Activated CD4-positive, CD25-positive, alpha-beta regulatory T cell treated with anti-CD3 and anti-CD28 coated beads, Interleukin-2, amount 50 U/mL, for 16 hours (primary cell): ENCODE results near the gene COX10.
"Not testable (repeated sequence)": the region's sequence is repeated elsewhere in the genome, so short reads cannot be mapped to it uniquely, and the experiment has no call there.

Source experiments
- DNase-seq: peaks from one replicate; pipeline ENCODE4 v3.0.0-alpha.2; 2020; ENCODE audit warnings: low read depth, low spot score

Gene COX10

DNA sequence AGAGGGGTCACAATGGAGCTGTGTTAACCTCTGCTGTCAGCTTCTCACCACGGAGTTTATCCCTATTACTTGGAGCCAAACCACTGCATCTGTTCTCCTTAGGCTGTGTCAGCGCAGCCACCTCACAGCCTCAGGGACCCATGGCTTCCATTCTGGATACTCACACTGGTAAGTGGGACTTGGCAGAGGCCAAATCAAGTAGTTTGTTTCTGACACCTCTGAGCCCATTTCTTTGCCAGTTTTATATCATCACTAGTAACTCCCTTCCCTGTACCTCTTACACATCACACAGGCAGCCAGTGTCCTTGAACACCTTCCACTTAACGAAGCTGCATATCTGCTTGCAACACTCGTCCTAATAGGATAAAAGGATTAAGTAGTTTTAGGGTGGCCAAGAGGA, 108.5 kb downstream of the COX10 start:
- DNase-seq = not testable (repeated sequence)

DNA sequence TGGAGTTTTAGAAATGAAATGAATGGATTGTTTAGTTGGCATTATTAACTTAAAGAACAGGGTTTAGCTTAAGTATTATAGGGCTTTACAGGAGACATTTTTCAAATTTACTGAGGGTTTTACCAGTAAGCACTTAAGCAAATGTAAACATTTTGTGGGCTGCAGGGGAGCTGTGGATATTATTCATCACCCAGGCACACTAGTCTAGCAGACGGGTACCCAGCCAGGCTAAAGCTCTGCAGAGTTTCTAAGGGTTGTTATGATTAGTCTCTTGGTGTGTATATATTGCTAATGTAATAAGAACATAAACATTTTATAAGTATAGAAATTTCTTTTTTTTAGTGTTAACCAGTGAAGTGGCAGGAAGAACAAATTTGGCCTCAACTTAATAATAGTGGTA, 110.6 kb downstream of the COX10 start:
- DNase-seq = not testable (repeated sequence)

DNA sequence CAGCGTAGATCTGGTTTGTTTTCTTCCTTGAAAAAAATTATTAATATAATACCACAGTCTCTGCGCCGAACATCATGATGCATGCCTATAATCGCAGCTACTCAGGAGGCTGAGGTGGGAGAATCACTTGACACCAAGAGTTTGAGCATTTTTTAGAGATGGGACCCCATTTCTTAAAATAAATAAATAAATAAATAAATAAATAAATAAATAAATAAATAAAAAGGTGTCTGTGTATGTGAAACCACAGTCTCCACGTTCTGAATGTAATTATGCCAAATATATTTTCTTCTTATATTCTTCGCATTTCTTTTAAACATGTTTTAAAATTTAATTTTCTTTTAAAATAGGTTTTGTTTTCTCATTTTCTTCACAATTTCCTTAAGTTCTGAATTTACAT, 112.8 kb downstream of the COX10 start:
- not testable (repeated sequence) for DNase-seq

DNA sequence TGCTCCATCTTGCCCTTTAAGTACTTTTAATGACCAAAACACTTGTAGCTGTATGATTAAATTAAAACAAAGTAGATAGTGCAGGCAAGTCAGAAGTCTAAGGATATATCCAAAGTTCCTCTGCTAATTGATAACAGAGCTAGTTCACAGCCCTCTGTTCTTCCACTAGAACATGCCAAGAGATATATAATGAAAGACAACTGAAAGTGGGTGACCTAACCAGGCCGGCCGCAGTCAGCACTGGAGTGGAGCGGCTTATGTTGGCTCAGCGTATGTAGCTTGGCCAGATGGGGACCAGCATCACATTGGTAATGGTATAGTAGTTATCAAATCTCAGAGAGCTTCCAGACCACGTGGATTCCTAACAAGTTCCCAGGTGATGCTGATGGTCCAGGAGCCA, 115.2 kb downstream of the COX10 start:
- not testable (repeated sequence) for DNase-seq

DNA sequence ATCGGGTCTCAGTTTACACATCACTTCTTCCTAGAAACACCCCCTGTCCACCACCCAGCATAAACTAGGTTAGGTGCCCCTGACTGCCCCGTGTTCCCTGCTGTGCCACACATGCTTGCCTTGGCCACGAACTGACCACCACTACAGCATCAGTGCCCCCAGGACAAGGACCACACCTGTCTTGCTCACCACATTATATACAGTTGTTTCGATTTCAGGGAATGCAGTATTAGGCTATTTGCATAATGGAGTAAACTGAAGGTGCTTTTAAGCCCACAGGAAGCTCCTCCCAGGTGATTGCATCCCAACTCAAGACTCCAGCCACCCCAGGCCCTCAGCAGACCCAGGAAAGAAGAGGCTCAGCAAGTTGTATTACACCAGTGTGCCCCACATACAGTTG, 117.1 kb downstream of the COX10 start:
- DNase-seq = not testable (repeated sequence)

DNA sequence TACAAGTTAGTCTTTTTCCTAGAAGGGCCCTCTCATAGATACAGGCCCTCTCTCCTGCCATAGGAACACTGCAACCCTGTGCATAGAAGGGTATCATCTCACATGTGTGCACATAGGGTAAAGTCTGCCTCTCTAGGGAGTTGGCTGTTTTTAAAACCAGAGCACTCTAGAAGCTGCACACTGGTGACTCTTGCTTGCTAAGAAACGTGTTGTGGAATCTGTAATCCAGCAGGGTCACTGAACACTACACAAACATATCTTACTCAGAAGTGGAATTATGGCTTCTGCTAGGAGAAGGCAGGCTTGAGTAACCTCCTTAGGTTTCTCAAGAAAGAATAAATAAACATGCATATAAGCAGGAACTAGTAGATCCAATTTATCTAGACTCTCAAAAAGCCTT, 121.5 kb downstream of the COX10 start:
- not testable (repeated sequence) for DNase-seq

DNA sequence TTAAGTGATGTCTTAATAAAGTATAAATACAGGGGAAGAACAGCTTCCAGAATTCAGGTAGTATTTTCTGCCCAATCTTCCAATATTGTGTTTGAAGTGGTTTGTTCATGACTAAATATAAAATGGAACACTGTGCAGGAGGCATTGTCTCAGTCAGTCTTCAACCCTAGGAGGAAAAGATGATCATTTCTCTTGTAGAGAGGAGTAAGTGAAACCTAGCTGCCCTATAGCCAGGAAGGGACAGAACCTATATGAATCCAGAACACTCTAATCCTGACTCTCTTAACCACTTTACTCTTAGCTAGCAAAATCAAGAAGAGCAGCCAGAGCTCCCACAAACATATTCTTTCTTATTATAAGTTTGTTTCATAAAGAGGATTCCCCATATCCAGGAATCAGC, 122.2 kb downstream of the COX10 start:
- not testable (repeated sequence) for DNase-seq

DNA sequence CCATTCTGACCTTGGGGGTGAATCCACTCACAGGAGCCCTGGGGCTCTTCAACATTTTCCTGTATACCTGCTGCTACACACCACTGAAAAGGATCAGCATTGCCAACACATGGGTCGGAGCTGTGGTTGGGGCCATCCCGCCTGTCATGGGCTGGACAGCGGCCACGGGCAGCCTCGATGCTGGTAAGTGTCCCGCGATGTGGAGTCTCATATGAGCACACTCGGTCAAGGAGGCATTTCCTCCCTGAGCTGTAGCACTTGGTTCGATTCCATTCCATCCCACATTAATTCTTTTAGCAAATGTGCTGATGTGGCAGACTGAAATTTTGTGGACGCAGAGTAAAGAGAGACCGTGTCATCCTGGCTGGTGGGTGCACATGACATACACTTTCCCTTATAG, 122.7 kb downstream of the COX10 start:
- not testable (repeated sequence) for DNase-seq

DNA sequence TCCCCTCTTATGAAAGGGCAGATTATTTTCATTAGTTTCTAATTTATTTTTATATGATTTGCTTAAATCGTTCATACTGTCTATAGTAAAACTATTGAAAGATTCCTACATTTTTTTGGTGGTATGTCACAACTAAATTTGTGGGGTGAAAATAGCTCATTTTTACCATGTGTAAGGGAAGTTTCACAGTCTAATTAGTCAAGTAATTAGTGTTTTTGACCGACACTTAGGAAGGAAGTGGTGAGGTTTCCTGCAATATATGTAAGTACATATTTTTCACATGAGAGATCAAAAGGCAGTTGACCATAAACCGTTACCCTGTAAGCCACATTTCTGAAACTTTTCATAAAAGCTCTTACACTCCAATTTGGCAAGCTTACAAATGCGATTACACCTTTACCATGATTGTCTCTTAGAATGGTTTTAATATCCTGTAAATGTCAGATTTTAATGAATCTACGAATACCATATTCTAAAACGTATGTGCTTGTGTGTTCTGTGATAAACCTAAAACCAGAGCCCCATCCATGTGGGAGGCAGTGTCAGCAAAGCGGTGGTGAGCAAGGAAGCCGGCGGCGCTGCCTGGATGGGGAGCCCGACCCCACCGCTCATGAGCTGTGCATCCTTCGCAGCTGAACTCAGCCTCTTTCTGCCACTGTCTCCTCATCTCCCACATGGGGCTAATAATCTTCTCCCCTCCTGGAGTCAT, 123.5 kb downstream of the COX10 start:
- DNase-seq = not testable (repeated sequence)

DNA sequence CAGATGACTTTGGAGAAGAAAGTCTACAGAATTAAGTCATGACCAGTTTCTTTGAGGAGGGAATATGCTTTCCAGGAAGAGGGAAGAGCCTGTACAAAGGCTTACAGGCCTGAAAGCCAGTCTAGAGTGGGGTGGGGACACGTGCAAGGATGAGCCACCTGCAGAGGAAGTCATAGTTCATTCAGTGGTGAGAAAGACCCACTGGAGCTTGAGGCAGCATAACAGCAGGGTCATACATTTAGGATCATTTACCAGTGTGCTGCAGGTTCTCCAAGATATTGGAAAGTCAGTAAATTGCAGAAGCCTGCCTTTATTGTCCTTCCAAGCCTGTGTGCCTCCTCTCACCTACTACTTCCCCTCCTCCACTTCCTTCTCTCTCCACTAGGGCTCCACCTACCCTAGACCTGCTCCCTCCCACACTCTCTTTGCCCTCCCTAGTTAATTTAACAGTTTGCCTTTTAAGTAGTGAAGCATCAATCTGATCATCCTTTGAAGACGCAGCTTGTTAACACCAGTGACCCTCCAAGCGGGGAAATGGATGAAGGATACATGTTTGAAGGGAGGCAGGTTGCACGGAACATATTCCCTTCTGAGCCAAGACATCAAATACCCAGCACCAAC, 127.2 kb downstream of the COX10 start:
- no peak for DNase-seq

DNA sequence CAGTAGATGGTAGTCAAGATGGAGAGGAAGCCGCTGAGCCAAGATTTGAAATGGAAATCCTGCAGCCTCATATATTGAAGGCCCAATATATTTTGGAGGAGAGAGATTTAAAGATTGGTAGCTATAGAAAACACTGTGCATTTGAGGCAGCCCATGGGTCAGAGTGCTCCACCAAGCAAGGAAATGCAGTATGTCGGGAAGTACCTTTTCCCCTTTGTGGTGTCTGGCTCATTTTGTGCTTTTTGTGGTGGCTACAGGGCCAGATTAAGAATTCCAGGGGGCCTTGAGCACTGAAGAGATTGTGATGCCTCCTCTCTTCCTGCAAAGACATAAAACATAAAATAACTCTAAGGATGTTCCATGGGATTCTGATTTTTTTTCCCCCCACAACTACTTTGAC, 127.8 kb downstream of the COX10 start:
- no peak for DNase-seq

DNA sequence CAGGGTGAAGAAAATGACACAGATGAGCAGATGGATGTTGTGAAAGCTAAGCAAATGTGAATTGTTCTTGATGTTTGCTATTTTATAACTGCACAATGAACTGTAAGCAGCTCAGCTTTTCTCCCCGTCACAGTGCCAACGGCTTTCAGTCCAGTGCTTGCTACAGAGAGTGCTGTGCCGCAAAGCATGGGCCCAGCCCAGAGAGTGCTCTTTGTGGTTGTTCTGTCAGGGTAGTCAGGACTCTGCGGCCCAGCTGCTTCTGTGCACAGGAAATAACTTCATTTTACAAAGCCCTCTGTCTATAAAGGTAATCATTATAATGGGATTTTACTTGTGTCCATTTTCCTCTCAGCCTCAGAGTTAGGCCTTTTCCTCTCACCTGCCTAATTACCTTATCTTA, 128.3 kb downstream of the COX10 start:
- no peak for DNase-seq

DNA sequence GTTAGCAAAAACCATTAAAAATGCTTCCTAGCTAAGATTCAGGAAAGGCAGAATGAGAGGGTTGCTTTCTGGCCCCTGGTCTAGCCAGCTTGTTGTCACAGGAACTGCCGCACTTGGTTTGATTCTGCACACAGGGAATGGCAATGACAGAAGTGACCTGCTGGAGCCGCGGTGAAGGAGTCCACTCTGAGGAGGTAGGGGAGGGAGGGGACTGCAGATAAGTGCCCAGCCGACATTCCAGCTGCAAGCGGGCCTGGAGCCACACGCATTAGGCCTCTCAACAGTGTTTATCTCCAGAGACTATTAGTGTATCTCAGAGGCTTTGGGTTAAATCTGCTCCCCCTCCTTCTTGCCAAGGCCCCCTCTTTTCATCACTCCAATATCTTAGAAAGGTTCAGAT, 128.7 kb downstream of the COX10 start:
- DNase-seq = no peak

DNA sequence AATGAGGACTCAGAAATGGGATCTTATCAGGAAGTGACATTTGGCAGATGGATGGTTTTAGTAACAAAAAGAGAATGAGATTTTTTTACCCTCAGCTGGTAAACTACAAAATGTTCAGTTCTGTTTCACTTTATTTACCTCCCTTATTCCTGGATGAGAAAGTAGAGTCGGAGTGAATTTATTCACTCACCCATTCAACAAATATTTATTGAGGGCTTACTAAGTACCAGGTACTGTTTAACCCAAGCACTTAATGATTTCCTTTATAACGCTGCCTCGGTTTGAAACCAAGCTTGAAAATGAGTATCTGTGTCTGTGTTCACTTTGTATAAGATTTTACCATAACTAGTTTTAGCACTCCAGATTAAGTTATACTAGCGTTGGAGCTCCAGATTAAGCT, 129.3 kb downstream of the COX10 start:
- DNase-seq = no peak

DNA sequence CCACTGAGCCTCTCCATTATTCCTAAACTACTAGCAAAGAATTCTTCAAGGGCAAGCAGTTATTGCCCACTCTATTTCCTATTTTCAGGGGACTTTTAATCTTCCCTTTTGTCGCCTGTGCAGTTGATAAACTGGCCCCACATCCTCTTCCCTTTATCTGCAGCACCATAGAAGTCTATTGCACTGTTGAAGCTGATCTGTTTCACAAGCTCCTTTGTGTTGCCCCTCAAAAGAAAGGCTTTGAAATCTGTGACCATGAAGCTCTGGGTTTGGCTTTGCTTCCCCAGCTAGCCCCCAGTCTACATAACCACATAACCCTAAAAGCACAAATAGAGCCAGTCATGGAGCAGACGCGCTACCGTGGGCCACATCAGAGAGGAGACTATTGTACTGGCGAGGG, 130.3 kb downstream of the COX10 start:
- no peak for DNase-seq

DNA sequence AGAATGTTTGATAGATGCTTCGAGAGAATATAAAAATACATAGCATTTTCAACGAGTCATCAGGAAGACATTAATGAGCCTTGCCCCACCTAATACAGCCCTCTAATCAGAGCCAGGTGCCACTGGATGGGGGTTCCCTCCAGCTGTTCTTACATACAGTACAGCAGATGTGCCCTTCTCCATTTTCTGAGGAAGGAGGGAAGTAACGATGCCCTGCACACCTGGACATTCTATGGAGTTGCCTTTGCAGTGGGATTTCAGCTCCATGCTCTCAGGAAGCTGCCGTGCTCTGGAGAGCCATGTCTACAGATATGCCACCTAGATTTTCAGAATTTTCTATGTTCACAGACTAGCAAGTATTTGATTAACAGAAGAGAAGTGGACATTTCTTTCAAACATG, 131.1 kb downstream of the COX10 start:
- DNase-seq = no peak

DNA sequence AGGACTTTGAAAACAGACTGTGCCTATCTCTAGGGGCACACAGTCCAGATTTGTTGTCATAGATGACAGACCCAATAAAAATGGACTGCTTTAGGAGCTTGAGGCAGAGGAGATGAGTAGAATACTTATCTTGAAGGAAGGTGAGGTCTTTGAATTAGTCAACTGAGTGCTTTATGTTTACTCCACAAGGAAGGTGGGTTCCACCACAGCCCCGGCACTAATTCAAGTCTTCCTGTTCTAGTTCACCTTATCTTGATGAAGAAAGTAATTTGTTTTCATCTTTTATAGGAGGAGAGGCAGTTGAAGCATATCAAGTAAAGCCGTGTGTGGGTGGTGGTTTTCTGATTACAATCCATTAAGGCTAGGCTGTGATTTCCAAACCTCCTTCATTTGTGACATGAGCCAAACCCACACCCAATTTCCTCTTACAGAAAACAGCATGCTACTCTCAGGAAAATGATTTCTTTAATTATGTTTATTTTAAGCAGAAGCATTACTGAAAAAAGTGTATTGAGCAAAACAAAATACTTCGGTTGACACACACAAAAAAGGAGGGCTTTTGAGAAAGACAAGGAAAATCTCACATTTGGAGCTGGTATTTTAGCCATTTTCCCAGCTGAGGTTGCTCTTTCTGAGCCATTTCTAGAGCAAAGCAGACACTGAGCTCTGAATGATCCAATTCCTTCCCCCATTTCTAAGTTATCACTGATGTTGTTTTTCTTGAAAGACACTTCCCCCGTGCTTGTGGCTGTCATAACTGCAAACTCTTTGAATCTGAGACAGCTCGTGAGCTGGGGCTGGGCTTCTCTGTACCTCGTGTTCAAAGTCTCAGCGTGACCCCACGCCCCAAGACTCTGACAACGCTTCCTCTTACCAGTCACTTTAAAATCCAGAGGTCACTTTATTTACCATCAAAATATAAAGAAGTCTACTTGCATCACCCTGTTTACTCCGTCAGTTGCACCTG, 132.0 kb downstream of the COX10 start:
- peak; percentile 41 for DNase-seq

DNA sequence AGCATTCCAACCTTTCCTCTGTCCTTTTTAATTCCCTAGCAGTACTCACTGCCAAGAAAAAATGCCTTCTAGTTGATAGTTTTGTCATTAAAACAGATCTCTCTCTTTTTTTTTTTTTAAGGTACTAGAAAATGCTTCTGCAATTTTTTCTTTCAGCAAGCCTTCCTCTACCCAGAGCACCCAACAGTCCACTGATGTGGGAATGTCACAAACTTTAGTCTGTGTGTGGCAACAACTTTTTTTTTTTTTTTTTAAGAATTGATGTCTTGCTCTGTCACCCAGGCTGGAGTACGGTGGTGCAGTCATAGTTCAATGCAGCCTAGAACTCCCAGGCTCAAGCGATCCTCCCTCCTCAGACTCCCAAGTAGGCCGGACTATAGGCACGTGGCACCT, 132.7 kb downstream of the COX10 start:
- no peak for DNase-seq

DNA sequence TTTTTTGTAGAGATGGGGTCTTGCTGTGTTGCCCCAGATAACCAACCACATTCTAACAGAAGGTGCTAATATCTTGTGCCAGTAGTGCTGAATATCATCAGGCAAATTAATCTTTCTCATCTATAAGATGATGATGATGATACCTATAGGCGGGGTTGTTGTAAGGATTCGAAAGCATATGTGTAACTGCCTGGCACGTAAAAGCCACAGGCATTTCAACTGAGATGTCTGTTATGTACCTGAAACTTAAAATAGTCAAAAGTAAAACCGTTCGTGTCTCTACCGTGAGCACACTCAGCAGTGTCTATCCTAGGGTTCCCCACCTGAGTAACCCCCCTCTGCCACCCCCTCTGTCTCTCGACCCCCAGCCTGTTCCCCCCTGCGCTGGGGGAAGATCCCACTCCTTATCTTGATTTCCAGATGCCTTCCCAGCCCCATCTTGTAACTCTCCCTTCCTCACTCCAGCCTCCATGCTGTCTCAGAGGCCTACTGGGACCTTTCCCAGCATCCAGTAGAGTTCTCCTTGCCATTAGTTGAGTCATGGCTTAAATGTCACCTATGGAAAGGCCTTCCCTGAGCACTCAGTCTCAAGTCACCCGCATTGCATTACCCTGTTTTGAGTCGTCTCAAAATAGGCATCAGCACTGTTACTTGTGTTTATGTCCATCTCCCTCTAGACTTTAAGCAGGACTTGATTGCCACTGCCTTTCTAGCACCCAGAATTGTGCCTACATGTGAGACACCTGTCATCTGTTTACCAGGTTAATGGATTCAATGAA, 133.3 kb downstream of the COX10 start:
- no peak for DNase-seq

DNA sequence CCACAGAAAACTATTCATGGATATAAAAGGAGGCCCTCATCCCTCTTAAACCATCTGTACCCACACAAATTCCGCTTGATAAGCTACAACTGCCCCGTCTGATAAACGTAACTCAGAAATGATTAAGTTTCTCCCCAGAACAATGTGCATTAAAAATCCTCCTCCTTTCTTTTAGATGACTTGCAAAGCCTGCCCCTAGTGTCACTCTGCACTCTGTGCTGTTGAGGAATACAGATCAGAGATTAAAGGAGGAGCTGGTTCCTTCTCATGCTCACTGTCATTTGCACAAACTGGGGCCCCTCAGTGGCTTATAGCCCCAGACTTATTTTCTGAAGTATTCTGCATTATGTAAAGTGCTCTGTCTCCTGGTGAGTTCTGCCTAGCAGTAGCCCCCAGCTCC, 134.1 kb downstream of the COX10 start:
- no peak for DNase-seq

DNA sequence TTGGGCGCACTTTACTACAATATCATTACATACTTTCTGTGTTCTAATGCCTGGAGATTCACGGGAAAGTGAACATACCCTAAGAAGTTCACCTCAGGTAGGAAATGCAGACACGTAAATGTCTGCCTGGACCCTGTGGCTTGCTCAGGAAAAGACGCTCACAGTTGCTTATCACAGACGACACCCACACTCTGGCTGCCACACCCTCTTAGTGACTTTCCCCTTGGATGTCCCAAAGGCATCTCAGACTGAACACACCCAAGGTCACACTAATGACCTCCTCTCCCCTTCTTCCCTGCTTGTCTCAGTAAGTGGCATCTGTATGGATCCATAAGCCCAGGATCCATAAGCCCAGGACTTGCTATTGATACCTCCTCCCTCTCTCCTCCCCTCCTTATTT, 134.8 kb downstream of the COX10 start:
- DNase-seq = no peak

DNA sequence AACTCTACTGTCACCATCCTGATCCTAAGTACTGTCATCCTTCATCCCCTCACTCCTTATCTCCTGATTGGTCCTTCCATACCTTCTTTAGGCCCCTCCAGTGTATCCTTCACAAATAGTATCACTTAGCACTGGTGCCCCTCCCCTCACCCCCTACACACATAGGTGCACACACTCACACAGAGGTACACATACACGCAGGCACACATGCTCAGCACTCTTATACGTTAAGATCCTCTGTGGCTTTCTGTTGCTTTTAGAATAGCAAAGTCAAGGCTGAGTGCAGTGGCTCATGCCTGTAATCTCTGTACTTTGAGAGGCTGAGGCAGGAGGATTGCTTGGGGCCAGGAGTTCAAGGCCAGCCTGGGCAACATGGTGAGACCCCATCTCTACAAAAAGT, 135.2 kb downstream of the COX10 start:
- no peak for DNase-seq
